GM18505 (cell line): ENCODE measurements around the gene TEAD1.
"Not testable (repeated sequence)": the region's sequence is repeated elsewhere in the genome, so short reads cannot be mapped to it uniquely, and the experiment has no call there.

Experiments used
- ATAC-seq: cut with Tn5 transposase; IDR thresholded peaks from one replicate; pipeline ENCODE4 v1.9.1; 2021; ENCODE audit not compliant: unreplicated experiment
- POLR2A ChIP-seq: IDR thresholded peaks from 4 replicates; pipeline ENCODE4 v1.6.1; 2011; ENCODE audit warnings: borderline replicate concordance; ENCODE audit not compliant: insufficient read depth, insufficient read length; ENCODE audit errors: extremely low read depth

Gene TEAD1

DNA sequence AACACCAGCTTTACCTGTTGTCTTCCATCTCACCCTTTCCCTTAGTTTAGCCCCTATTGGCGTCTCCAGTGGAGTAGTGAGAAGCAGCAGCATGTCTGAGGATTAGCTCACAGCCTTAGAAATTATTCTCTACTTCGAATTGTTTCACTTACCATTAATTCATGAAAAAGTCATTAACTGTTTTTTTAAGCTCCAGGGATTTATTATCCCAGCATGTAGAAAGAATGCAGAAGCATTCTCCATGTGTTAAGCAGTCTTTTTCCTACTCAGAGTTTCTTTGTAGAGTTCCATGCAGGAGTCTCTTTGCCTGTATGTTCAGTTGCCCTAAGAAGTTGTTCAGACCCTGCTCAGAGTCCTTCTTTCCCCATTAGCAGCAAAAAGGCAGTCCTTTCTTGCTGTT lies 197.0 kb downstream of the TEAD1 start:
- ATAC-seq, result no peak
- TF ChIP-seq POLR2A, result no peak

DNA sequence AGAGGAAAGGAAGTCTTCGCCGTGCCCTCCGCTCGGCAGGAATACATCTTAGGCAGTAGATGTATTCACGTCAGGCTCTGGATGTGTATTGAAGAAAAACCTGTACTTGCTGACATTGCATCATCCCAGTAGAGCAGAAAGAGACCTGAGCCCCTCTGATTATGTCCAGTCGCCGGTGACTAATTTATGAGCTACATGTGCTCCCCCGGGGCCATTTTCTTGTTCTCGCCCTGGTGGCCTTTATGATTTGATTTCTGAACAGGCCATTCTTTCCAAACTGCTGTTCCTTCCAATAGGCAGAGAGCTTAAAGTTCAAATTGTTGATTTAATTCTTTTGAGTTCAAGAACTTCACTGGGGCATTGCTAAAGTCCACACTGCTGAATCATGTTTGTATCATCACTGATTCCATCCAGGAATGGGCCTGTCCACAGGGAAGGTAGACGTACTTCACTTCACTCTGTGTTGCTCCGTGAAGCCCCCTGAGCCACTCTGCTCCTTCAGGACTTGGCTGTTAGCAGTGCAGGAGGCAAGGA lies 197.6 kb downstream of the TEAD1 start:
- no peak for ATAC-seq
- TF ChIP-seq POLR2A, result no peak

DNA sequence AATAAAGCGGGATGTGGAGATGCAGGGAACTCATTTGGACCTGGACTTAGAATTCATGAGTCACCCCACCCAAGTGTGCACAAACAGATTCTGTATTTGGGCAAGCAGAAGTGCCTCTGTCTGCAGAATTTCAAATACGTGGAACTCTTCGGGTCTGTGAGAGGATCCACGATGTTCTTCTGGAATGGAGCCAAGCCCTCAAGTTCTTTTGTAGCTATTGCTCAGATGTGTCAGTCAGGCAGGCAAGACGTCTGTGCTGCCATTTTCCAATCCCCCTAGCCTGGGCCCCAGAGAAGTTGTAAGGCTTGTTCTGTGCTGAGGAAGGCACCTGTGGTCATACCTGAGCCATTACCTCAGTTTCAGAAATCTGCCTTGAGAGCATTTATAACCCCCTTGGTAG lies 202.1 kb downstream of the TEAD1 start:
- no peak for TF ChIP-seq POLR2A
- ATAC-seq, result no peak

DNA sequence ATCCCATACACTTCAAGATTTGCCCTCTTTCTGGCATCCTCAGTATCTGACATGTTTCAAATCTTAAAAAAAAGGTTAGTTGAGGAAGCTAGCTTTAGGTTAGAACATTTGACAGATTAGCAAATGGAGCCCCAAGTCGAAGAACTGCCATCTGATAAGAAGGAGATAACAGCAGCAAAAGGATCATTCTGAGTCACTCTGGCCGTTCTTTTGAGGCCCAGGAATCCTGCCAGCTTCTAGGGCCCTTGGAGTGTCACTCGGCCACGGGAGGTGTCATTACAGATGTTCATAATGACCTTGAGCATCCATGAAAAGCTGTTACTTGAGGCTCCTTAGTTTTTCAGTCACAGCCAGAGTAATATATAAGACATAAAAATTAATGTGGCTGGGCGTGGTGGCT lies 202.8 kb downstream of the TEAD1 start:
- no peak for ATAC-seq
- TF ChIP-seq POLR2A, result no peak

DNA sequence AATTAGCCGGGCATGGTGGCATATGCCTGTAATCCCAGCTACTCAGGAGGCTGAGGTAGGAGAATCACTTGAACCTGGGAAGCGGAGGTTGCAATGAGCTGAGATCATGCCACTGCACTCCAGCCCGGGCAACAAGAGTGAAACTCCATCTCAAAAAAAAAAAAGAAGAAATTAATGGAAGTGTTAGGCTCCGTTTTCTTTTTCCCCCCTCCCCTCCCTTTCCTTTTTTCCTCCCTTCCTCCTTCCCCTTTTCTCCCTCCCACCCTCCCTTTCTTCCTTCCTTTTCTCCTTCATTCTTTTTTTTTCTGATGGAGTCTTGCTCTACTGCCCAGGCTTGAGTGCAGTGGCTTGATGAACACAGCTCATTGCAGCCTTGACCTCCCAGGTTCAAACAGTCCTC lies 203.3 kb downstream of the TEAD1 start:
- ATAC-seq, result not testable (repeated sequence)

DNA sequence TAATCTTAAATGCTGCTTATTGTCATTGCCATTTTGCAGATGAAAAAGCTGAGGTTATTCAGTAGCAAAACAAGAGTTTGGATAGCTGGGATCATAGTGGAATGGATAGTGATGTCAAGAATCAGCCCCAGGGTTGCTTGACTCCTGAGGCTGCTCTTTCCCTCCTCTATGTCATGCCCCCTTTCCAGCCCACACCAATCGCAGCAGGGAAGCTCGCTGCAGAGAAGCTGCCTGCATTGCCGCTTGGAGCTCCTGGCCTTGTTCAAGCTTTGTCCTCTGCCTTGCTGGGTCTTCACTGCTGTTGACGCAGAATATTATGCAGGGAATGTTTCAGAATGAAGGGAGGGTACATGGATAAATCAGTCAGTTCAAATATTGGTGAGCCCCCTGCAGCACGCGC lies 206.1 kb downstream of the TEAD1 start:
- no peak for TF ChIP-seq POLR2A
- ATAC-seq, result no peak

DNA sequence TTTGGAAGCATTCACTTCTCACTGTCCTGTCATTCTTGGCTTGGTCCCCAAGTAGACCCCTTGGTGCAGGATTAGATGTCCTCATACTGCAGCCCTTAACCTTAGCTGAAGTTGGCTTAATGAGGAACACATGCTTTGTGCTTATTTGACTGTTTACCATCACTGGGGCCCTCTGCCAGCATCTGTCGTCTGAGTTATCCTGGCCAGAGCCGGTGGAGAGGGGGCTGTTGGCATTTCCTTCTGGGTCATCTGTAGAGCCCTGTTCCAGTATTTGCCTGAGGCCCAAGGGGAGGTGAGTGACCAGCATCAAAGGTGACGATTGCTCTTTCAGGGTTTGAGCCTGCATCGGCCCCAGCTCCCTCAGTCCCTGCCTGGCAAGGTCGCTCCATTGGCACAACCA lies 208.4 kb downstream of the TEAD1 start:
- ATAC-seq, result no peak

DNA sequence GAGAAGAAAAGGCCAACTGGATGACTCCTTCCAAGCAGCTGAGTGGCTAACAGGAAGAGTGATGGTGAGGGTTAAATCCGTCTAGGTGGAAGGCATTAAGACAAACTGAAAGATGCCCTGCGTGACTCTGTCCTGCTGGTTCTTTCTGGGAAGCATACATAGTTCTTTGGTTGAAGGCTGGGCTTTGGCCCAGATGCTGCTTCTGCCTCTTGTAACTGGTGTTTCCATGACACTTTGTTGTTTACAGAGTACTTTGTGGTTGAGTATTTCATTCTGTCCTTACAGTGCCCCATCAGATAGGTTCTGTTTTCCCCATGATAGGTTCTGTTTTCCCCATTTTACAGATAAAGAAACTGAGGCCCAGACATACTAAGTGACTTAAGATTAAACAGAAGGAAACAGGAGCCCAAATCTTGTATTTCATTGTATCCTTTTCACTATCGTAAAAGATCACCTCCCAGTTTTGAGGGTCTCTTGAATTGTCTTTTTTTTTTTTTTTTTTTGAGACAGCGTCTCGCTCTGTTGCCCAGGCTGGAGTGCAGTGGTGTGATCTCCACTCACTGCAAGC lies 210.6 kb downstream of the TEAD1 start:
- ATAC-seq, result no peak

More for the DNA sequence above, 208.4 kb downstream of the TEAD1 start:
- TF ChIP-seq POLR2A, result no peak

DNA sequence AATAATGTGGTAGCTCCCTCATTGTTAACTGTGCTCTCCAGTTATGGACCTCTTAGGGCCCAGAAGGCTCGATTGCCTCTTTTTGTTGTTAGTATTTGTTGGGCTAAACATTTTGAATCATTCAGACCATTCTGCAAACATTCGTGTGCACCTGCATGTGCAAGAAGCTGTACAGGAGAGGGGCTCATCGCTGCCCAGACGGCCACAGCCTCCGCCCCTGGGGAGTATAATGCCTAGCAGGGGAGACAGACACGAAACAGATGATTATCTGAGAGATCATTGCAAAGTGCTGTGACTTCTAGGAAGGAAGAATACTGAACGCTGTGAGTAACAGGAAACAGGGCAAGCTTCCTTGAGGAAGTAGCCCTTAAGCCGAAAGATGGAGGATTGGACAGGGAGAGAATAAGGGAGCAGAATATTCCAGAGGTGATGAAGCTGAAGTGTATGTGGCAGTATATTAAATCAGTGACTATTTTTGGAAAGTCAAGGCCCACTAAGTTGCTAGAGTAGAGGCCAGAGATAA lies 211.6 kb downstream of the TEAD1 start:
- no peak for TF ChIP-seq POLR2A
- ATAC-seq, result no peak

More for the DNA sequence above, 210.6 kb downstream of the TEAD1 start:
- no peak for TF ChIP-seq POLR2A

DNA sequence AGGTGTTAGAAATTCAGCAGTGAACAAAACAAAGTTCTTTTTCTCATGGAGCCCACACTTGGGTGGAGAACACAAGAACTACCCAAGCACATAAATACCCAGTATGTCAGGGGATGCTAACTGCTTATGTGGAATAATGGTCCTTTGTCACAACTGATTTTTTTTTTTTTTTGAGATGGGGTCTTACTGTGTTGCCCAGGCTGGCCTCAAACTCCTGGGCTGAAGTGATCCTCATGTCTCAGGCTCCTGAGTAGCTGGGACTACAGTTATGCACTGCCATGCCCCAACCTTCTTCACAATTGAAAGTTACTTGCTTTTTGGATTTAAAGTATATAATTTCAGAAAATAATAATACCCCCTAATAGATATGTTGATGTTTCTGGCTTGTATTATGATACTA lies 212.3 kb downstream of the TEAD1 start:
- no peak for ATAC-seq
- TF ChIP-seq POLR2A, result no peak

DNA sequence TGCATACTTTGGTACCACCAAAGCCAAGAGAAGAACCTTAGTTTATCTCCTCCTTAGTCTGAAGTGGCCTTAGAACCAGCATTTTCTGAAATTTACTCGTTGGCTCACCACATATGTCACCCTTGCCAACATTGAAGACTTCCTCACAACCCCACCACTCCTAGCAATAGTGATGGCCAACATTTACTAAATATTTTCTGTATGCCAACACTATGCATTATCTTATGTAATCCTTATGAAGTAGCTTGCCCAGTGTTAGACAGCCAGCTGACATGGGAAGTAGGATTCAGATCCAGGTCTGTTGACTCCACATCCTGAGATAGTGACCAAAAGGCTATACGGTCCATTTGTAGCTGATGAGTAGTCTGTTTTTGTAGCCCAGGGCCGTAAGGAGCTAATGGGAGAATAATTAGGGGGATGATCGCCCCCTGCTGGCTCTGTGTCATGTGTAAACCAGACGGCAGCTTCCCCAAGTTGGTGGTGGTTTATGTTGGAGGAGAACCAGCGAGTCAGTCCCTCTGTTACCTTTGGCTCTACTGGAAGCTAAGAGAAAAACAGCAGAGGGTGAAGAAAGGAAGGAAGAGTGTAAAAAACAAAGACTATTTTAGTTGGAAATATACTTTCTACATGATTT lies 214.4 kb downstream of the TEAD1 start:
- no peak for TF ChIP-seq POLR2A
- no peak for ATAC-seq

DNA sequence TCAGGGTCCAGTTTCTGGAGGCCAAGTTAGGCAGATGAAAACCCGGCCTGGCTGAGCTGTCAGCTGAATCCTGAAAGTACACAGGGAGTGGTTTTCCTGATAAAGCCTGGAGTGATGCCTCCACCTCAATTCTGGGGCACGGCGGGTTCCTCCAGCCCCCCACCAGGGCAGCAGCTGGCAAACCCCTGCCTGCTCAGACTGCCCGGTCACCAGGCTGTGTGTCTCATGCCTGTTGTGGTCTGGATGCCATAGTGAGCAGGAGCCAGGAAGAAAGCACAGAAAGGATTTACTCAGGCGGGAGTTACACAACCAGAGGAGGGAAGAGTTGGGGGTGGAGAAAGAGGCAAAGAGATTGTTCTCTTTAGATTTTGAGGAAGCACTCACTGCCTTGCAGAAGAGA lies 215.0 kb downstream of the TEAD1 start:
- no peak for ATAC-seq
- no peak for TF ChIP-seq POLR2A

DNA sequence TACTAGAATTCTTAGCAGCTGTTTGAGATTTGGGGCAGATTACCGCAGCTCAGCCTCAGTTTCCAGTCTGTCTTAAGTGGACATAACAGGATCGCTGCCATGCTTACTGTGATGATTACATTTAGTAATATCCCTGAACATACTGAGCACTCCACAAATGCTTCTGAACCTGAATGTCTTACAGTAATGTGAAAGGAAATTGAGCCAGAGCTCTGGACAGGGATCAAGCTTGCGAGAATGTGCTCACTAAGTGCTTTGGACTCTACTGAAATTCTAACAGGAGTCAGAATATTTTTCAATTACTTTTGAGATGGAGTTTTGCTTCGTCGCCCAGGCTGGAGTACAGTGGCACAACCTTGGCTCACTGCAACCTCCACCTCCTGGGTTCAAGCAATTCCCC lies 216.3 kb downstream of the TEAD1 start:
- no peak for TF ChIP-seq POLR2A
- ATAC-seq, result no peak

DNA sequence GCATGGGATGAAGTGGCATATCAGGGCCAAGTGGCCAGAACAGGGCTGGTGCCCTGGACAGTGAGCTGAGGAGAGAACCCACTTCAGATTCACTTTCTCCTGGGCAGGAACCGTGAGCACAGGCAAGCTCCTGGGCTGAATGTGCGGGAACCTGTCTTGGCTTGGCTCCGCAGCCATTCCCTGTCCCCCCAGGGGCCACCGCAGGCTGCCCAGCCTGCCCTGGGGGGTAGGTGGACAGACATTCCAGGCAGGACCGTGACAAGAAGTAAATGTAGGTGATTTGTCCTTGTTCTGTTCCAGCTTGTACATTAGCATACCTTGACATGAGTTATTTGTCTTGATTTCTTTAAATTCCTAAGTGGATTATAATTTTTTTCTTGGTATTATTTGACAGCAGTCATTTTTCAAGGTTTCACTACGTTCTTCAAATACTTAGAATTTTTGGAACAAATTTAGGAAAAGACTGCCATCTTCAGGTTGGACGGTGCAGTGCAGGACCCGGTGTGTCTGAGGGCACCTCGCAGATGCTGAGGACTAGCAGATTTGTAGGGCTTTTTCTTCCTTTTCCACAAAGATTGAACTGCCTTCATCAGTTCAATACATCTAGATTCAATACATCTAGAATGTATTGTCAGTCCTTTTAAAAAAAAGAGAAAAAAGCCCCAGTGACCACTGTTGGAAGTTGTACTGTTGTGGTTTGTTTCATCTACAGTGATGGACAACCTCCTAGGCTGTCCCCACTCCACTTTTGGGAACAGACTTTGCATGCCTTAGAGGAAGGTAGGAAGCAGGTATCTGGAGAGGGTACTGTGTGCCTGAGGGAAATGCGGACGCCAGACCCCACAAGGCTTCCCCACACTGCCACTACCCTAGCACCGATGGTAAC lies 219.8 kb downstream of the TEAD1 start:
- no peak for ATAC-seq
- no peak for TF ChIP-seq POLR2A

DNA sequence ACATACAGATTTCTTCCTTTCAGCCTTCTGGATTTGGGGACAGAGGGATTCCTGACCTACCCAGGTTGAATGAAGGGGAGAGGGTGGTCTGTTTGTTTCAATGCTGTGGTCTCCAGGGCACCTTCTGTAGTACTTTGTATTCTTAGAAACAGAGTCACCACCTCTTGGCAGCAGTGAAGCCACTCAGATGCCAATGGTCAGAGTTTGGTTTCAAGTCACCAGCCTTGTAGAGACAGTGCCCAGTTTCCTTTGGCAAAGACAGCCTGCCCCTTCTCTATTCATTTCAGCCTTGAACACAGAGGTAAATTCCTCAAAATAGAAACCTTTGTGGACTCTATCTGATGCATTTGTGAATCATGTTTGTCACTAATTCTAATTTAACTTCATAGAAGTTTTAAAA lies 223.2 kb downstream of the TEAD1 start:
- no peak for ATAC-seq
- no peak for TF ChIP-seq POLR2A
